H1 (cell line): Measurements from ENCODE around the gene CLDN15. TPM values are rescaled to one million over a fixed set of nuclear protein-coding genes. Genes with fewer than 3 reads are reported as not detected.

Experiments
- CTCF ChIA-PET: fragments of 300-600 bp; sonication (Branson Sonifier 250); formaldehyde crosslinking; loops from one replicate; lab custom pipeline; 2021; ENCODE audit not compliant: partially characterized antibody; lab: Charles Lee
- POLR2A ChIA-PET: fragments of 300-600 bp; sonication (Branson Sonifier 250); formaldehyde crosslinking; loops from one replicate; lab custom pipeline; 2021; ENCODE audit warnings: inconsistent platforms; ENCODE audit not compliant: partially characterized antibody; lab: Charles Lee
- DNase-seq, 2 experiments: peaks; one replicate each; pipeline versions ENCODE4 v3.0.0 to v3.0.0-alpha.2; 2010 to 2022; ENCODE audit warnings: low spot score in 2 of 2, low read depth in 1 of 2, mixed read lengths in 1 of 2
- FAIRE-seq: peaks from 2 replicates; lab custom pipeline; 2011; peaks lifted over from hg19 to GRCh38; lab: Jason Lieb, UNC
- H2AFZ ChIP-seq: 2 replicates; pipeline ENCODE4 v1.8.1; 2012; ENCODE audit warnings: low read length, inconsistent platforms
- H2AK5ac ChIP-seq: 2 replicates; pipeline ENCODE4 v1.6.1; 2013; ENCODE audit warnings: low read depth, low read length
- H2BK120ac ChIP-seq: replicated peaks from 2 replicates; pipeline ENCODE3; 2013; ENCODE audit warnings: low read depth, low read length, inconsistent platforms
- H2BK12ac ChIP-seq: 2 replicates; pipeline ENCODE4 v1.6.1; 2013; ENCODE audit warnings: low read depth, low read length
- H2BK15ac ChIP-seq: 2 replicates; pipeline ENCODE4 v1.6.1; 2013; ENCODE audit warnings: low read length
- H2BK20ac ChIP-seq: 2 replicates; pipeline ENCODE4 v1.6.1; 2013; ENCODE audit warnings: low read length
- H2BK5ac ChIP-seq: 2 replicates; pipeline ENCODE4 v1.6.1; 2013; ENCODE audit warnings: low read depth, low read length
- H3K14ac ChIP-seq: 2 replicates; pipeline ENCODE4 v1.6.1; 2013; ENCODE audit warnings: inconsistent platforms; ENCODE audit not compliant: insufficient read length
- H3K18ac ChIP-seq: 2 replicates; pipeline ENCODE4 v1.6.1; 2013; ENCODE audit warnings: low read length; ENCODE audit errors: extremely low read depth
- H3K23ac ChIP-seq: 2 replicates; pipeline ENCODE4 v1.6.1; 2013; ENCODE audit warnings: inconsistent platforms; ENCODE audit not compliant: insufficient read length
- H3K23me2 ChIP-seq: 2 replicates; pipeline ENCODE4 v1.6.1; 2013; ENCODE audit warnings: low read depth, low read length
- H3K27ac ChIP-seq: 2 replicates; pipeline ENCODE4 v1.6.1; 2011; ENCODE audit warnings: low read depth, low read length, inconsistent platforms
- H3K27me3 ChIP-seq, 4 experiments: replicated peaks in 1 of 4; 1 replicate in 1 of 4; 2 replicates in 3 of 4; pipeline versions ENCODE4 v1.6.1 to v1.8.1; 2011 to 2013; ENCODE audit warnings: low read length in 3 of 4, mild to moderate bottlenecking in 3 of 4, inconsistent platforms in 2 of 4, mixed read lengths in 2 of 4, moderate library complexity in 1 of 4; ENCODE audit not compliant: control insufficient read depth in 3 of 4, insufficient read depth in 3 of 4; ENCODE audit errors: extremely low read depth in 1 of 4
- H3K36me3 ChIP-seq, 4 experiments: 2 replicates each; pipeline versions ENCODE4 v1.6.1 to v1.8.1; 2011 to 2013; ENCODE audit warnings: mild to moderate bottlenecking in 4 of 4, low read length in 3 of 4, moderate library complexity in 2 of 4, control low read depth in 1 of 4, inconsistent platforms in 1 of 4; ENCODE audit not compliant: insufficient read depth in 4 of 4, control insufficient read depth in 2 of 4
- H3K4ac ChIP-seq: replicated peaks from 2 replicates; pipeline ENCODE3; 2013; ENCODE audit warnings: low read length, low read depth, mixed read lengths, inconsistent platforms; ENCODE audit not compliant: insufficient read length
- H3K4me1 ChIP-seq, 4 experiments: replicated peaks in 1 of 4; 1 replicate in 1 of 4; 2 replicates in 3 of 4; pipeline versions ENCODE4 v1.6.1 to v1.8.1; 2011 to 2013; ENCODE audit warnings: low read length in 3 of 4, inconsistent platforms in 2 of 4, mixed read lengths in 1 of 4; ENCODE audit not compliant: insufficient read depth in 4 of 4, control insufficient read depth in 3 of 4
- H3K4me2 ChIP-seq, 2 experiments: 2 replicates each; pipeline versions ENCODE4 v1.6.1 to v1.8.1; 2011 to 2013; ENCODE audit warnings: low read depth in 2 of 2, low read length in 2 of 2, control low read depth in 1 of 2, inconsistent platforms in 1 of 2, mild to moderate bottlenecking in 1 of 2; ENCODE audit not compliant: insufficient read depth in 1 of 2
- H3K4me3 ChIP-seq, 4 experiments: fragments of 200-600, 300-600 bp in 1 of 4; sonication (generic), shearing (Covaris generic), sonication (Bioruptor Twin) in 1 of 4; 2 replicates each; pipeline versions ENCODE4 v1.5.1 to v1.8.1; 2011 to 2016; ENCODE audit warnings: low read length in 4 of 4, low read depth in 3 of 4, control low read depth in 2 of 4, inconsistent platforms in 2 of 4, mild to moderate bottlenecking in 2 of 4, mixed read lengths in 1 of 4, moderate library complexity in 1 of 4; ENCODE audit not compliant: insufficient read depth in 2 of 4; ENCODE audit errors: extremely low read depth in 1 of 4
- H3K56ac ChIP-seq: replicated peaks from 2 replicates; pipeline ENCODE3; 2013; ENCODE audit warnings: low read depth, mild to moderate bottlenecking, mixed read lengths, low read length, inconsistent platforms; ENCODE audit not compliant: insufficient read length
- H3K79me1 ChIP-seq: 2 replicates; pipeline ENCODE4 v1.6.1; 2013; ENCODE audit warnings: low read depth, low read length, control low read depth
- H3K79me2 ChIP-seq, 2 experiments: 2 replicates each; pipeline versions ENCODE4 v1.6.1 to v1.8.1; 2012 to 2013; ENCODE audit warnings: low read length in 2 of 2, mild to moderate bottlenecking in 2 of 2, inconsistent platforms in 1 of 2; ENCODE audit not compliant: insufficient read depth in 2 of 2, control insufficient read depth in 1 of 2
- H3K9ac ChIP-seq, 4 experiments: replicated peaks in 1 of 4; 1 replicate in 1 of 4; 2 replicates in 3 of 4; pipeline versions ENCODE4 v1.6.1 to v1.8.1; 2011 to 2013; ENCODE audit warnings: low read depth in 3 of 4, low read length in 3 of 4, control low read depth in 2 of 4, mild to moderate bottlenecking in 2 of 4, moderate library complexity in 2 of 4, inconsistent platforms in 1 of 4; ENCODE audit errors: extremely low read depth in 1 of 4
- H3K9me3 ChIP-seq, 2 experiments: 2 replicates each; pipeline versions ENCODE4 v1.6.1 to v1.8.1; 2012 to 2013; ENCODE audit warnings: mild to moderate bottlenecking in 2 of 2, moderate library complexity in 2 of 2, control low read depth in 1 of 2, inconsistent platforms in 1 of 2, low read depth in 1 of 2, low read length in 1 of 2, mixed read lengths in 1 of 2; ENCODE audit not compliant: insufficient read depth in 2 of 2
- H4K20me1 ChIP-seq, 2 experiments: replicated peaks in 1 of 2; 2 replicates each; pipeline versions ENCODE3 to v1.8.1; 2011 to 2013; ENCODE audit warnings: inconsistent platforms in 2 of 2, low read length in 2 of 2, mild to moderate bottlenecking in 1 of 2; ENCODE audit not compliant: insufficient read depth in 2 of 2, control insufficient read depth in 1 of 2
- H4K5ac ChIP-seq: 2 replicates; pipeline ENCODE4 v1.6.1; 2013; ENCODE audit warnings: low read length, low read depth, mixed read lengths, inconsistent platforms; ENCODE audit not compliant: insufficient read length
- H4K8ac ChIP-seq: 2 replicates; pipeline ENCODE4 v1.8.0; 2013; ENCODE audit warnings: mild to moderate bottlenecking, moderate library complexity, low read length, inconsistent platforms; ENCODE audit not compliant: insufficient read depth; ENCODE audit errors: extremely low read depth
- H4K91ac ChIP-seq: replicated peaks from 2 replicates; pipeline ENCODE3; 2013; ENCODE audit warnings: low read length, mixed read lengths, inconsistent platforms; ENCODE audit not compliant: insufficient read length
- CBX5 ChIP-seq: fragments of 300-800, 300-1000 bp; sonication (generic); IDR thresholded peaks from 2 replicates; pipeline ENCODE4 v1.7.1; 2016; ENCODE audit warnings: antibody characterized with exemption, low read length, low read depth
- CBX8 ChIP-seq: fragments of 300-800, 300-1000 bp; sonication (generic); IDR thresholded peaks from 2 replicates; pipeline ENCODE4 v1.7.1; 2016; ENCODE audit warnings: low read depth, low read length, borderline replicate concordance
- E2F6 ChIP-seq: IDR thresholded peaks from 2 replicates; pipeline ENCODE4 v1.6.1; 2012; ENCODE audit warnings: inconsistent platforms
- NRF1 ChIP-seq: IDR thresholded peaks from 2 replicates; pipeline ENCODE4 v1.6.1; 2011; ENCODE audit warnings: mild to moderate bottlenecking, low read depth, low read length, improper control_type of control experiment
- PHF8 ChIP-seq: fragments of 200-600 bp; sonication (generic); conservative IDR thresholded peaks from 2 replicates; pipeline ENCODE4 v1.7.1; 2012; ENCODE audit warnings: low read depth, mild to moderate bottlenecking, inconsistent platforms, low read length, moderate library complexity
- RAD21 ChIP-seq, 2 experiments: IDR thresholded peaks in 1 of 2; conservative IDR thresholded peaks in 1 of 2; 2 replicates each; pipeline ENCODE4 v1.6.1; 2011; ENCODE audit warnings: low read depth in 2 of 2, low read length in 2 of 2, improper control_type of control experiment in 1 of 2, inconsistent platforms in 1 of 2, mild to moderate bottlenecking in 1 of 2, moderate library complexity in 1 of 2
- TBP ChIP-seq: IDR thresholded peaks from 2 replicates; pipeline ENCODE4 v1.6.1; 2011; ENCODE audit warnings: low read depth, low read length, improper control_type of control experiment
- WGBS, 2 experiments: shearing (Covaris generic) in 1 of 2; methylation state at CpG; one replicate each; pipeline versions ENCODE4 v1.1.6 to v1.1.7; 2013 to 2015; ENCODE audit warnings: low lambda C conversion rate in 2 of 2, mixed read lengths in 2 of 2, inconsistent platforms in 1 of 2, low coverage in 1 of 2, missing lambda C conversion rate in 1 of 2; ENCODE audit not compliant: insufficient replicate concordance in 2 of 2, insufficient coverage in 1 of 2, insufficient read length in 1 of 2; ENCODE audit errors: extremely low coverage in 1 of 2, missing lambda C conversion rate in 1 of 2; 5-methylcytosine and 5-hydroxymethylcytosine counted together
- polyA plus RNA-seq, 7 experiments: library from polyadenylated mRNA; depleted of rRNA in 3 of 7; stranded (reverse) in 5 of 7; unstranded in 2 of 7; fragments of >200 nt in 5 of 7; fragments of 200-250 nt in 2 of 7; gene quantifications; 1 replicate in 5 of 7; 2 replicates in 1 of 7; 4 replicates in 1 of 7; pipeline versions ENCODE4 v1.2.1 to v1.2.3, GENCODE V29; 2011 to 2013; ENCODE audit warnings: missing spikeins in 2 of 7, mixed read lengths in 2 of 7
- total RNA-seq: library from RNA; stranded (reverse); fragmentation: NEBNext Ultra II Directional; extraction: Animal tissue kit (Norgen Biotek cat#: 25700); gene quantifications from 2 replicates; pipeline ENCODE4 v1.2.1, GENCODE V29; 2021

Gene CLDN15
- total and polyA plus RNA-seq, 2 of the 8 experiments (the other 6 are each of a cell fraction or from before 2014, with no cell fraction given), result 5.5 to 7.6 TPM

- H2AFZ ChIP-seq, result no peak overlapping the region
- no peaks in the 10 kb centered on the region; a peak in 2 of 8 replicates for H3K36me3 ChIP-seq
- H3K79me1 ChIP-seq, result no peaks in the 10 kb centered on the region
- H3K79me2 ChIP-seq, result no peaks in the 10 kb centered on the region
- no peak overlapping the region for H2BK15ac ChIP-seq
- H3K56ac ChIP-seq, result no peak overlapping the region
- POLR2A ChIA-PET, result interaction anchor here (2.0 to 3.9 kb wide), 2 partner anchors 10 to 72 kb away, joined by 9 to 23 read pairs; partner anchors contain the start of gene FIS1
- no peak overlapping the region for H3K23ac ChIP-seq
- no peaks in the 10 kb centered on the region for H3K9me3 ChIP-seq
- peak overlapping the region; percentile 45; the same call in 1 of the 2 replicates for H4K8ac ChIP-seq
- no peak overlapping the region for H2BK120ac ChIP-seq
- WGBS, 2 experiments, result 92% methylated on average over 21 of the region's 21 CpGs; no CpG with 5 or more reads in 1 of the 2 experiments
- H3K4ac ChIP-seq, result no peak overlapping the region
- FAIRE-seq (no peak), DNase-seq (peak in 1 of 2 experiments; percentile 60)
- no peak overlapping the region for H3K27ac ChIP-seq
- no peak overlapping the region for H4K91ac ChIP-seq
- H3K27me3 ChIP-seq, result no peaks in the 10 kb centered on the region
- H2AK5ac ChIP-seq, result peak overlapping the region; percentile 75; the same call in 1 of the 2 replicates
- no peak overlapping the region for H2BK20ac ChIP-seq
- H4K20me1 ChIP-seq, result peaks cover 0 to 10% of the 10 kb centered on the region in 2 experiments
- H3K18ac ChIP-seq, result no peak overlapping the region
- no peak overlapping the region for H3K4me3 ChIP-seq
- H3K4me1 ChIP-seq, result peaks cover 0 to 24% (median 12%) of the 10 kb centered on the region in 4 experiments; a peak in 6 of 7 replicates
- no peak overlapping the region for H3K4me2 ChIP-seq
- CTCF ChIA-PET, result interaction anchor here (0.7 to 6.5 kb wide), 19 partner anchors 9 to 1104 kb away, joined by 3 to 69 read pairs (median 5); partner anchors contain the start of genes FIS1, PLOD3, TRIM56 and ZNHIT1
- H4K5ac ChIP-seq, result no peak overlapping the region
- TF ChIP-seq TBP (no peak), RAD21 (IDR thresholded peaks at IDR 0.05 in 1 of 2, conservative IDR thresholded peaks at IDR 0.05 in 1 of 2; ENCODE audit: low read depth in 2 of 2, low read length in 2 of 2) (no peak), NRF1 (no peak), CBX8 (no peak), PHF8 (no peak), CBX5 (no peak), E2F6 (no peak)
- TF ChIP-seq, all 59 proteins: peak for 0
- Histone ChIP-seq H3K23me2 (peaks cover 6% of the 10 kb centered on the region; the same call in 1 of the 2 replicates), H2BK12ac (no peak overlapping the region), H3K14ac (no peak overlapping the region), H3K9ac (no peak overlapping the region), H2BK5ac (no peak overlapping the region)
Observed at GRCh38 chr7:101233907-101234547, 3.6 kb downstream of the CLDN15 start.
